Stimulated activated CD4-positive, alpha-beta T cell treated with anti-CD3 and anti-CD28 coated beads, TNF-alpha, amount 100 ng/mL, for 4 hours (primary cell): ENCODE data around the gene PKIG.

Experiments used
- DNase-seq, 3 experiments: peaks; one replicate each; pipeline ENCODE4 v3.0.0-alpha.2; 2020; ENCODE audit warnings: low read depth in 3 of 3

Gene PKIG

GRCh38 chr20:44596876-44597275 is 14.5 kb downstream of the PKIG start:
- no peak for DNase-seq

GRCh38 chr20:44597516-44597915 is 15.1 kb downstream of the PKIG start:
- no peak for DNase-seq

- no peak for DNase-seq
Observed at GRCh38 chr20:44597930-44598329, 15.6 kb downstream of the PKIG start.

- no peak for DNase-seq
Observed at GRCh38 chr20:44598423-44599305, 16.3 kb downstream of the PKIG start.

- no peak for DNase-seq
Observed at GRCh38 chr20:44599715-44600114, 17.3 kb downstream of the PKIG start.

- no peak for DNase-seq
Observed at GRCh38 chr20:44600301-44600700, 17.9 kb downstream of the PKIG start.

GRCh38 chr20:44600758-44601201 is 18.4 kb downstream of the PKIG start:
- no peak for DNase-seq

- DNase-seq, result no peak
Observed at GRCh38 chr20:44601236-44601671, 18.9 kb downstream of the PKIG start.

GRCh38 chr20:44601801-44602204 is 19.4 kb downstream of the PKIG start:
- DNase-seq, result no peak

- DNase-seq, result no peak
Observed at GRCh38 chr20:44603327-44603726, 20.9 kb downstream of the PKIG start.

- no peak for DNase-seq
Observed at GRCh38 chr20:44606725-44607441, 24.5 kb downstream of the PKIG start.

- DNase-seq, result no peak
Observed at GRCh38 chr20:44609006-44609515, 26.7 kb downstream of the PKIG start.

GRCh38 chr20:44609516-44610312 is 27.3 kb downstream of the PKIG start:
- DNase-seq, result peak; percentile 69 to 77 (median 74)

GRCh38 chr20:44610313-44610962 is 28.1 kb downstream of the PKIG start:
- DNase-seq, result no peak

GRCh38 chr20:44613575-44613974 is 31.2 kb downstream of the PKIG start:
- no peak for DNase-seq

- DNase-seq, result no peak
Observed at GRCh38 chr20:44614525-44614924, 32.1 kb downstream of the PKIG start.

- no peak for DNase-seq
Observed at GRCh38 chr20:44615169-44615791, 32.9 kb downstream of the PKIG start.

- DNase-seq, result no peak
Observed at GRCh38 chr20:44615876-44616603, 33.7 kb downstream of the PKIG start.

- DNase-seq, result no peak
Observed at GRCh38 chr20:44616604-44616964, 34.2 kb downstream of the PKIG start.

- peak in 2 of 3 experiments; percentile 9 to 11 for DNase-seq
Observed at GRCh38 chr20:44618318-44618731, 35.9 kb downstream of the PKIG start.
